GM12872 (cell line): ENCODE data around the gene VWA8.

Experiments
- CTCF ChIP-seq: IDR thresholded peaks from 3 replicates; pipeline ENCODE4 v1.5.1; 2011; ENCODE audit warnings: low read depth, mild to moderate bottlenecking, low read length, moderate library complexity; ENCODE audit not compliant: insufficient read depth

The VWA8 gene

GRCh38 chr13:41565216-41565615, 395.7 kb downstream of the VWA8 start:
- TF ChIP-seq CTCF, result no peak

DNA sequence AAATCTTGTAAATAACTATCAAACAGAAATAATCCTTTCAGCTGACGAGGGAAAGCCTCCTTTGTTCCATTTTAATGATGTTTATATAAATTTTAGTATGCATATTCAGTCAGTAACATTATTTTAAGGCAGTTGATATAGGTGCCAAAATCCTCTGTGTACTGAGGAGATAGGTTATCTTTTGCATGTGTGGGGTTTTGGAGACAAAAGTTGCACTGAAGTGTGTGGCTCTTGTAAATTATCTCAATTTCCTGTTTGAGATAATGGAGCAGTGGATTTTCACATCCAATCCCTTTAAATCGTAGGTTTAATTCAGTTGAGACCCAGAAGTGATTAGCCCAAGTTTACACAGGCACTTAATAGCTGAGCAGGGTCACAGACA, 396.9 kb downstream of the VWA8 start:
- TF ChIP-seq CTCF, result no peak

DNA sequence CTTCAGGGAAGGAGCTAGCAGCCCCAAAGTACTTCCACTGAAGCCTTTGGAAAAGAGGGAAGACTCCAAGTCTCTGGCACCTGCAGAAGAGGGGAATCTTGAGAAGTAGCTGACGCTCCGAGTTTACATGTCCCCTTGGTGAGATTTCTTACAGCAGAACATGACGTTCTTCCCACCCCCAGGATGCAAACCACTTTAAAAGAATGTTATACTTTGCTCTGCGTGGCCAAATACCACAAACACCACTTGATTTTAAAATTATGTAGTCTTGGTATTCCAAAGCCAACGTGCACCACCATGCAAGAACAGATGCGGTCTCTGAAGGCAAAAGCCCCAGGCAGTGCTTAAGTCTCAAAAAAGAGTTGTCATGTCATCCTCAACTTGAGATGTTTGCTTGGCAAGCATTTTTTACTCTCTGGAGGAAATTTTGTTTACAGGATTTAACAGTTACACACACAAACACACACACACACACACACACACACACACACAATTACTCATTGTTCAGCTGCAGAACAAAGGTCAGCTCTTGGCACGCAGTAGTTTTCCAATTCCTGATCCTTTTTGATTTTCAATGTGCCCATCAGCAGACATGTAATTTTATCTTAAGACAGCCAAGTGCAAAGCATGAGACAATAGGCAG, 397.4 kb downstream of the VWA8 start:
- TF ChIP-seq CTCF, result no peak

DNA sequence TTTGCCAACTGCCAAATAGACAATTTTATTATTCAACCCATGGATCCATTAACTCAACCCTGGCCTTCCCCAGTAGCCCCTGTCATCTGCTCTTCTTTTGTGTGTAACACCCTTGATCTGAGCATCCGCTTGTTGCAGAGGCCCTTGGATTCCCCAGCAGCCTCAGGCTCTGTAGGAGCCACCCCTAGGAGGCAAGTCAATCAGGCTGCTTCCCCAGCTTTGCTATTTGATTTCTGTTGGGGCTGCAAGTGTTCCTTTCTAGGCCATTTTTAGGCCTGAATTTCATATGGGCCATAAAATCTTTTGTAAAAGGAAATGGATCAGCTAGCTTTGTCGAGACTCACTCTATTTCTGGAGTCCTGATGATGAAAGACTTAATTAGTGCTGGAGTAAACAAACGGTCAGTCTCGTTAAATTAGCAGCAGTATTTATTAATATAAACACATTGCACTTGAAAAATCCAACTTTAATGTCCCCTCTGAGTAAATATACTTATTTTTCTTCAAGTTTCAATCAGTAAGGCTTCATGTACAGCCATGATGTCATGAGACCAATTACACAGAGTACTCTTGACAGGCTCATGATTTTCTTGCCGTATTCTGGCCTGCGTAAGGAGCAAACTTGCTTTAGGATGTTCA, 398.2 kb downstream of the VWA8 start:
- TF ChIP-seq CTCF, result no peak

DNA sequence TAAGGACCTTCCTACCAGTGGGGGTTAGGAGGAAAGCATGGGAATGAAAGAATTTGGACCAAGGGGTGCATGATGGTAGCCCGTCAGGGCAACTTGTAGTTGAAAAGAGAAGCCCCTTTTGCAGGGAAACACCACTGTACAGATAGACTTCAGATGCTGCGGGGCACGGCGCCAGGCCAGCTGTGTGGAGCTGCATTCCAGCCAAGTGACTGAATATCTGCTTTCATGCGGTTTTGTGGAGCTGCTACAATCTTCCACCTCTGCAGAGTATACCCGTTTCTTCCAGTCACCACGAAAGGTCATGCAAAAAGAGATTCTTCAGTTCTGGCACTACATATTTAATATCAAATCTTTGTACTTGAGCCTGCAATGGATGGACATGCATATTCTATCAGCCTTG, 398.8 kb downstream of the VWA8 start:
- no peak for TF ChIP-seq CTCF

- no peak for TF ChIP-seq CTCF
Measured at GRCh38 chr13:41561170-41561569, 399.7 kb downstream of the VWA8 start.

DNA sequence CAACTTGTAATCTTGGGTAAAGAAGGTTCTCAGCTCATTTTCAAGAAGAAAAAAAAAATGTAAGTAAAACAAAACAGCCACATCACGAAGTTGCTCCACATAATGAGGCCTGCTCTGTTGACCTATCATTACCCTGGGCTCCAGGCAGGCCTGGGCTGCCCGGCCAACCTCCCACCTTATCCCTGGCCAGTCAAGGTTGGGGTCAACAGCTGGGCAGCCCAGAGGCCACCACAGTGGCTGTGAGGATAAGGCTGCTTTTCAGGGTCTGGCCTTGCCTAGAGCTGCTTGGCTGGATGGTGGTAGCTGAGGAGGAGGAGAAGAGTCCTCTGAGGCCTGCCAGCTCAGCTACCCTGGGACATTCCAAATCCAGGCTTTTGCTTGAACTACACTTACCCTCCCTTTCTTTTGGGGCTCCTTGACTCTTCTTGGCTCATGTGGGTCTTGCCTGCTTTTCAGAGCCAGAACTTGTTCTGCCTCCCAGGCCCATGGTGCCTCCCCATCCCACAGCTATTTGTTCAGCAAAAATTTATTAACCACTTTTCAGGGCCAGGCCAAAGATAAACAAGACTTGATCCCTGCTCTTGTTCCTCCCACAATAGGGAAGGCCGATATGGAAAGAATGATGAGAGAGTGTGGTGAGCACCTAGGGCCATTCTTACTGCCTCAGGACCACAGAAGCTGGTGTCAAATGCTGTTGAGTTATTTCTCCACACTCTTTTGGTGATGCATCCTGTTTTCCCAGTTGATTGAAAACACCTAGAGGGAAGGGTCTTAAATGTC, 401.9 kb downstream of the VWA8 start:
- TF ChIP-seq CTCF, result no peak
